Astrocyte (in vitro differentiated cells and primary cell): ENCODE data around the gene LPIN3. TPM values are rescaled to one million over a fixed set of nuclear protein-coding genes. Genes with fewer than 3 reads are reported as not detected.

Experiments used
- DNase-seq: peaks from one replicate; pipeline ENCODE4 v3.0.0-alpha.2; 2010; ENCODE audit warnings: low read depth
- FAIRE-seq: peaks from 2 replicates; lab custom pipeline; 2011; peaks lifted over from hg19 to GRCh38; lab: Jason Lieb, UNC
- H2AFZ ChIP-seq: 2 replicates; pipeline ENCODE4 v1.6.0; 2012; ENCODE audit warnings: low read depth, low read length, inconsistent platforms
- H3K27ac ChIP-seq: 2 replicates; pipeline ENCODE4 v1.5.1; 2011; ENCODE audit warnings: low read depth, low read length, inconsistent platforms
- H3K27me3 ChIP-seq: 2 replicates; pipeline ENCODE4 v1.6.0; 2011; ENCODE audit warnings: low read length, inconsistent platforms; ENCODE audit not compliant: insufficient read depth
- H3K36me3 ChIP-seq: 2 replicates; pipeline ENCODE4 v1.5.1; 2011; ENCODE audit warnings: low read length, inconsistent platforms; ENCODE audit not compliant: insufficient read depth
- H3K4me1 ChIP-seq: 2 replicates; pipeline ENCODE4 v1.5.1; 2011; ENCODE audit warnings: low read length, inconsistent platforms; ENCODE audit not compliant: insufficient read depth
- H3K4me2 ChIP-seq: 2 replicates; pipeline ENCODE4 v1.6.0; 2012; ENCODE audit warnings: low read length, inconsistent platforms
- H3K4me3 ChIP-seq: 2 replicates; pipeline ENCODE4 v1.5.1; 2011; ENCODE audit warnings: low read depth, mild to moderate bottlenecking, low read length, inconsistent platforms; ENCODE audit not compliant: insufficient read depth
- H3K79me2 ChIP-seq: 2 replicates; pipeline ENCODE4 v1.6.0; 2012; ENCODE audit warnings: mild to moderate bottlenecking, low read length, inconsistent platforms; ENCODE audit not compliant: insufficient read depth
- H3K9ac ChIP-seq: 2 replicates; pipeline ENCODE4 v1.6.0; 2012; ENCODE audit warnings: mild to moderate bottlenecking, low read length, inconsistent platforms
- H3K9me3 ChIP-seq: 2 replicates; pipeline ENCODE4 v1.5.1; 2012; ENCODE audit warnings: low read depth, mild to moderate bottlenecking, low read length, inconsistent platforms; ENCODE audit not compliant: insufficient read depth
- H4K20me1 ChIP-seq: 2 replicates; pipeline ENCODE4 v1.6.0; 2012; ENCODE audit warnings: low read length, inconsistent platforms; ENCODE audit not compliant: insufficient read depth
- H3K27ac Mint-ChIP-seq: one replicate; pipeline ENCODE4 v1.8.0; 2021; ENCODE audit warnings: mild to moderate bottlenecking, mixed read lengths; ENCODE audit not compliant: unreplicated experiment
- H3K27me3 Mint-ChIP-seq: one replicate; pipeline ENCODE4 v1.8.0; 2021; ENCODE audit warnings: low read depth, mixed read lengths; ENCODE audit not compliant: unreplicated experiment
- H3K36me3 Mint-ChIP-seq: one replicate; pipeline ENCODE4 v1.8.0; 2021; ENCODE audit warnings: low read depth, mixed read lengths; ENCODE audit not compliant: unreplicated experiment
- H3K4me1 Mint-ChIP-seq: one replicate; pipeline ENCODE4 v1.8.0; 2021; ENCODE audit warnings: low read depth, mixed read lengths; ENCODE audit not compliant: unreplicated experiment
- H3K4me3 Mint-ChIP-seq: one replicate; pipeline ENCODE4 v1.8.0; 2021; ENCODE audit warnings: mild to moderate bottlenecking, moderate library complexity, mixed read lengths; ENCODE audit not compliant: unreplicated experiment
- H3K9me3 Mint-ChIP-seq: one replicate; pipeline ENCODE4 v1.8.0; 2021; ENCODE audit warnings: mild to moderate bottlenecking, mixed read lengths; ENCODE audit not compliant: unreplicated experiment
- CTCF ChIP-seq: IDR thresholded peaks from 2 replicates; pipeline ENCODE4 v1.5.1; 2011; ENCODE audit warnings: low read depth, mild to moderate bottlenecking, inconsistent platforms, low read length, moderate library complexity; ENCODE audit not compliant: insufficient read depth
- EZH2 ChIP-seq: IDR thresholded peaks from 2 replicates; pipeline ENCODE4 v1.6.1; 2012; ENCODE audit warnings: mild to moderate bottlenecking, low read length, inconsistent platforms; ENCODE audit not compliant: insufficient read depth
- total RNA-seq: library from RNA; stranded (reverse); gene quantifications from 2 replicates; pipeline ENCODE4 v1.2.1, GENCODE V29; 2021

Gene LPIN3
- total RNA-seq, 1 donor from 2014 or later, result 18.0 TPM

- peaks cover 1% of the 10 kb centered on the region for H3K9me3 ChIP-seq
- TF ChIP-seq EZH2, result no peak
- TF ChIP-seq CTCF, result no peak
- no peak overlapping the region for H3K4me2 ChIP-seq
- Mint-ChIP-seq H3K9me3 (peaks cover 12% of the 10 kb centered on the region), H3K36me3 (peaks cover 3% of the 10 kb centered on the region), H3K27ac (no peak overlapping the region), H3K4me1 (no peaks in the 10 kb centered on the region), H3K4me3 (no peak overlapping the region), H3K27me3 (peaks cover 61% of the 10 kb centered on the region)
- FAIRE-seq, result no peak
- H3K9ac ChIP-seq, result no peak overlapping the region
- H3K36me3 ChIP-seq, result no peaks in the 10 kb centered on the region
- H3K79me2 ChIP-seq, result no peaks in the 10 kb centered on the region
- H2AFZ ChIP-seq, result no peak overlapping the region
- peaks cover 8% of the 10 kb centered on the region for H3K27me3 ChIP-seq
- H4K20me1 ChIP-seq, result no peaks in the 10 kb centered on the region
- H3K27ac ChIP-seq, result no peak overlapping the region
- no peak overlapping the region for H3K4me3 ChIP-seq
- DNase-seq, result no peak
- H3K4me1 ChIP-seq, result no peaks in the 10 kb centered on the region
These were observed 35.7 kb downstream of the LPIN3 start for GRCh38 chr20:41376349-41376748.

GRCh38 chr20:41377275-41377674, 36.7 kb downstream of the LPIN3 start:
- no peak overlapping the region for H3K4me3 Mint-ChIP-seq
- Histone ChIP-seq H3K27me3 (peaks cover 8% of the 10 kb centered on the region), H3K9ac (no peak overlapping the region), H4K20me1 (no peaks in the 10 kb centered on the region), H3K9me3 (no peaks in the 10 kb centered on the region), H3K36me3 (no peaks in the 10 kb centered on the region), H3K27ac (no peak overlapping the region), H3K79me2 (no peaks in the 10 kb centered on the region), H3K4me3 (no peak overlapping the region), H3K4me2 (no peak overlapping the region), H3K4me1 (no peaks in the 10 kb centered on the region), H2AFZ (no peak overlapping the region)
- TF ChIP-seq CTCF, result no peak
- TF ChIP-seq EZH2, result no peak
- peaks cover 62% of the 10 kb centered on the region for H3K27me3 Mint-ChIP-seq
- FAIRE-seq (no peak), DNase-seq (no peak)
- H3K36me3 Mint-ChIP-seq, result peaks cover 3% of the 10 kb centered on the region
- peaks cover 12% of the 10 kb centered on the region for H3K9me3 Mint-ChIP-seq
- H3K4me1 Mint-ChIP-seq, result no peaks in the 10 kb centered on the region
- H3K27ac Mint-ChIP-seq, result no peak overlapping the region

GRCh38 chr20:41379551-41379950, 38.9 kb downstream of the LPIN3 start:
- H3K9me3 Mint-ChIP-seq, result no peaks in the 10 kb centered on the region
- Histone ChIP-seq H3K27me3 (peaks cover 8% of the 10 kb centered on the region), H3K79me2 (no peaks in the 10 kb centered on the region), H2AFZ (no peak overlapping the region), H3K4me2 (no peak overlapping the region), H3K9ac (no peak overlapping the region), H3K9me3 (no peaks in the 10 kb centered on the region), H4K20me1 (no peaks in the 10 kb centered on the region), H3K27ac (no peak overlapping the region), H3K4me1 (no peaks in the 10 kb centered on the region), H3K36me3 (no peaks in the 10 kb centered on the region), H3K4me3 (no peak overlapping the region)
- no peak overlapping the region for H3K4me3 Mint-ChIP-seq
- peaks cover 3% of the 10 kb centered on the region for H3K36me3 Mint-ChIP-seq
- H3K4me1 Mint-ChIP-seq, result no peaks in the 10 kb centered on the region
- H3K27ac Mint-ChIP-seq, result no peak overlapping the region
- TF ChIP-seq EZH2 (no peak), CTCF (no peak)
- DNase-seq, result no peak
- peaks cover 56% of the 10 kb centered on the region for H3K27me3 Mint-ChIP-seq
- FAIRE-seq, result no peak
